HG02623 (cell line): Measurements from ENCODE around the gene KDM2B.
"Not testable (repeated sequence)": the region's sequence is repeated elsewhere in the genome, so short reads cannot be mapped to it uniquely, and the experiment has no call there.

ENCODE experiments used
- ATAC-seq: cut with Tn5 transposase; IDR thresholded peaks from one replicate; pipeline ENCODE4 v1.9.1; 2021; ENCODE audit warnings: moderate library complexity; ENCODE audit not compliant: unreplicated experiment

Gene KDM2B

GRCh38 chr12:121398355-121398754, 182.5 kb downstream of the KDM2B start:
- ATAC-seq: no peak

GRCh38 chr12:121397521-121397920, 183.3 kb downstream of the KDM2B start:
- no peak for ATAC-seq

- no peak for ATAC-seq
Measured at GRCh38 chr12:121392325-121392716, 188.5 kb downstream of the KDM2B start.

- no peak for ATAC-seq
Measured at GRCh38 chr12:121391619-121392324, 189.1 kb downstream of the KDM2B start.

GRCh38 chr12:121390856-121391255, 190.0 kb downstream of the KDM2B start:
- no peak for ATAC-seq

GRCh38 chr12:121388421-121388981, 192.3 kb downstream of the KDM2B start:
- no peak for ATAC-seq

GRCh38 chr12:121384891-121385290, 195.9 kb downstream of the KDM2B start:
- ATAC-seq: not testable (repeated sequence)

- no peak for ATAC-seq
Measured at GRCh38 chr12:121383601-121384021, 197.2 kb downstream of the KDM2B start.

- no peak for ATAC-seq
Measured at GRCh38 chr12:121379945-121380344, 200.9 kb downstream of the KDM2B start.
